NCI-H2171 (cell line): ENCODE measurements around the gene STOX2.

ENCODE experiments used
- DNase-seq: peaks from one replicate; lab custom pipeline; 2025; lab: John Stamatoyannopoulos, UW

STOX2 gene

GRCh38 chr4:183897193-183897592 lies 7.9 kb upstream of the STOX2 start:
- no peak for DNase-seq

- no peak for DNase-seq
Measured at GRCh38 chr4:183898456-183898855, 6.7 kb upstream of the STOX2 start.

GRCh38 chr4:183903021-183903760 lies 1.9 kb upstream of the STOX2 start:
- no peak for DNase-seq

GRCh38 chr4:183905593-183906488 lies 734 bp downstream of the STOX2 start:
- DNase-seq, result peak; percentile 0

GRCh38 chr4:183906489-183906738 lies 1.3 kb downstream of the STOX2 start:
- no peak for DNase-seq

GRCh38 chr4:183906739-183907651 lies 1.9 kb downstream of the STOX2 start:
- DNase-seq, result peak; percentile 31

- no peak for DNase-seq
Measured at GRCh38 chr4:183907871-183908683, 3.0 kb downstream of the STOX2 start.

- no peak for DNase-seq
Measured at GRCh38 chr4:183909187-183909586, 4.1 kb downstream of the STOX2 start.

GRCh38 chr4:183909801-183910200 lies 4.7 kb downstream of the STOX2 start:
- DNase-seq, result no peak

GRCh38 chr4:183912585-183912984 lies 7.5 kb downstream of the STOX2 start:
- no peak for DNase-seq

GRCh38 chr4:183915976-183916375 lies 10.9 kb downstream of the STOX2 start:
- no peak for DNase-seq

GRCh38 chr4:183918696-183919095 lies 13.6 kb downstream of the STOX2 start:
- no peak for DNase-seq

- DNase-seq, result no peak
Measured at GRCh38 chr4:183919141-183919540, 14.0 kb downstream of the STOX2 start.

GRCh38 chr4:183920512-183920911 lies 15.4 kb downstream of the STOX2 start:
- DNase-seq, result no peak

- DNase-seq, result no peak
Measured at GRCh38 chr4:183921335-183921734, 16.2 kb downstream of the STOX2 start.

- DNase-seq, result no peak
Measured at GRCh38 chr4:183924362-183925044, 19.4 kb downstream of the STOX2 start.

GRCh38 chr4:183926950-183927349 lies 21.8 kb downstream of the STOX2 start:
- DNase-seq, result no peak

GRCh38 chr4:183932576-183932975 lies 27.5 kb downstream of the STOX2 start:
- no peak for DNase-seq

GRCh38 chr4:183934761-183935160 lies 29.7 kb downstream of the STOX2 start:
- no peak for DNase-seq

GRCh38 chr4:183935355-183936005 lies 30.4 kb downstream of the STOX2 start:
- DNase-seq, result no peak
